GM04503 (cell line): ENCODE data around the gene FOXA2.

Experiments
- DNase-seq: peaks from one replicate; pipeline ENCODE4 v3.0.0-alpha.2; 2012; ENCODE audit warnings: low read depth

The FOXA2 gene

GRCh38 chr20:22536956-22537756 is 47.2 kb downstream of the FOXA2 start:
- no peak for DNase-seq

- DNase-seq = no peak
Observed at GRCh38 chr20:22536141-22536828, 48.1 kb downstream of the FOXA2 start.

GRCh38 chr20:22535483-22535882 is 48.9 kb downstream of the FOXA2 start:
- DNase-seq = no peak

- DNase-seq = no peak
Observed at GRCh38 chr20:22533823-22534751, 50.3 kb downstream of the FOXA2 start.

DNA sequence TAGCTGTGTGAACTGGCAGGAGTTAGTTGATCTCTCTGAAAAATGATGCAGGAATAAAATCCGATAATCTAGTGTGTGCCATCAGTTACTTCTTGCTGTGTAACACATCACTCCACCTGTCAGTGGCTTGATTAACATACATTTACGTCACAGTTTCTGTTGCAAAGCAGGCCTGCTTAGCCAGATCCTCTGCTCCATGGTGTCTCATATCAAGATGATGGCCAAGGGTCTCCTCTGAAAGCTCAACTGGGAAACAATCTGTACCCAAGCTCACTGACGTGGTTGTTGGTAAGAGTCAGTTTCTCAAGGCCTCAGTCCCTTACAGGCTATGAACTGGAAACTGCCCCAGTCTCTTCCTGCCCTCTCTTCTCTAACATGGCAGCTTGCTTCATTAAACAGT is 51.8 kb downstream of the FOXA2 start:
- no peak for DNase-seq

GRCh38 chr20:22531756-22532155 is 52.6 kb downstream of the FOXA2 start:
- no peak for DNase-seq

GRCh38 chr20:22531056-22531615 is 53.2 kb downstream of the FOXA2 start:
- no peak for DNase-seq
